Astrocyte (in vitro differentiated cells and primary cell): ENCODE results near the gene VWA5B2. TPM values are rescaled to one million over a fixed set of nuclear protein-coding genes. Genes with fewer than 3 reads are reported as not detected.

Source experiments
- DNase-seq: peaks from one replicate; pipeline ENCODE4 v3.0.0-alpha.2; 2010; ENCODE audit warnings: low read depth
- FAIRE-seq: peaks from 2 replicates; lab custom pipeline; 2011; peaks lifted over from hg19 to GRCh38; lab: Jason Lieb, UNC
- H2AFZ ChIP-seq: 2 replicates; pipeline ENCODE4 v1.6.0; 2012; ENCODE audit warnings: low read depth, low read length, inconsistent platforms
- H3K27ac ChIP-seq: 2 replicates; pipeline ENCODE4 v1.5.1; 2011; ENCODE audit warnings: low read depth, low read length, inconsistent platforms
- H3K27me3 ChIP-seq: 2 replicates; pipeline ENCODE4 v1.6.0; 2011; ENCODE audit warnings: low read length, inconsistent platforms; ENCODE audit not compliant: insufficient read depth
- H3K36me3 ChIP-seq: 2 replicates; pipeline ENCODE4 v1.5.1; 2011; ENCODE audit warnings: low read length, inconsistent platforms; ENCODE audit not compliant: insufficient read depth
- H3K4me1 ChIP-seq: 2 replicates; pipeline ENCODE4 v1.5.1; 2011; ENCODE audit warnings: low read length, inconsistent platforms; ENCODE audit not compliant: insufficient read depth
- H3K4me2 ChIP-seq: 2 replicates; pipeline ENCODE4 v1.6.0; 2012; ENCODE audit warnings: low read length, inconsistent platforms
- H3K4me3 ChIP-seq: 2 replicates; pipeline ENCODE4 v1.5.1; 2011; ENCODE audit warnings: low read depth, mild to moderate bottlenecking, low read length, inconsistent platforms; ENCODE audit not compliant: insufficient read depth
- H3K79me2 ChIP-seq: 2 replicates; pipeline ENCODE4 v1.6.0; 2012; ENCODE audit warnings: mild to moderate bottlenecking, low read length, inconsistent platforms; ENCODE audit not compliant: insufficient read depth
- H3K9ac ChIP-seq: 2 replicates; pipeline ENCODE4 v1.6.0; 2012; ENCODE audit warnings: mild to moderate bottlenecking, low read length, inconsistent platforms
- H3K9me3 ChIP-seq: 2 replicates; pipeline ENCODE4 v1.5.1; 2012; ENCODE audit warnings: low read depth, mild to moderate bottlenecking, low read length, inconsistent platforms; ENCODE audit not compliant: insufficient read depth
- H4K20me1 ChIP-seq: 2 replicates; pipeline ENCODE4 v1.6.0; 2012; ENCODE audit warnings: low read length, inconsistent platforms; ENCODE audit not compliant: insufficient read depth
- H3K27ac Mint-ChIP-seq: one replicate; pipeline ENCODE4 v1.8.0; 2021; ENCODE audit warnings: mild to moderate bottlenecking, mixed read lengths; ENCODE audit not compliant: unreplicated experiment
- H3K27me3 Mint-ChIP-seq: one replicate; pipeline ENCODE4 v1.8.0; 2021; ENCODE audit warnings: low read depth, mixed read lengths; ENCODE audit not compliant: unreplicated experiment
- H3K36me3 Mint-ChIP-seq: one replicate; pipeline ENCODE4 v1.8.0; 2021; ENCODE audit warnings: low read depth, mixed read lengths; ENCODE audit not compliant: unreplicated experiment
- H3K4me1 Mint-ChIP-seq: one replicate; pipeline ENCODE4 v1.8.0; 2021; ENCODE audit warnings: low read depth, mixed read lengths; ENCODE audit not compliant: unreplicated experiment
- H3K4me3 Mint-ChIP-seq: one replicate; pipeline ENCODE4 v1.8.0; 2021; ENCODE audit warnings: mild to moderate bottlenecking, moderate library complexity, mixed read lengths; ENCODE audit not compliant: unreplicated experiment
- H3K9me3 Mint-ChIP-seq: one replicate; pipeline ENCODE4 v1.8.0; 2021; ENCODE audit warnings: mild to moderate bottlenecking, mixed read lengths; ENCODE audit not compliant: unreplicated experiment
- CTCF ChIP-seq: IDR thresholded peaks from 2 replicates; pipeline ENCODE4 v1.5.1; 2011; ENCODE audit warnings: low read depth, mild to moderate bottlenecking, inconsistent platforms, low read length, moderate library complexity; ENCODE audit not compliant: insufficient read depth
- EZH2 ChIP-seq: IDR thresholded peaks from 2 replicates; pipeline ENCODE4 v1.6.1; 2012; ENCODE audit warnings: mild to moderate bottlenecking, low read length, inconsistent platforms; ENCODE audit not compliant: insufficient read depth
- total RNA-seq: library from RNA; stranded (reverse); gene quantifications from 2 replicates; pipeline ENCODE4 v1.2.1, GENCODE V29; 2021

Gene VWA5B2
- total RNA-seq, 1 donor from 2014 or later = 0.23 TPM

GRCh38 chr3:184249412-184250166, 20.2 kb downstream of the VWA5B2 start, which contains the start of gene EEF1AKMT4:
TSS of gene EEF1AKMT4 (plus strand) at chr3:184249672. CDS start at chr3:184249695, 23 bp downstream.
- Histone ChIP-seq H2AFZ (peak within 1 kb of the TSS; percentile 98), H3K27ac (peak within 1 kb of the TSS; percentile 91), H4K20me1 (peaks cover 21% of the 10 kb centered on the region), H3K9ac (peak within 1 kb of the TSS; percentile 96), H3K36me3 (no peaks in the 10 kb centered on the region), H3K4me2 (peak within 1 kb of the TSS; percentile 100), H3K79me2 (peaks cover 12% of the 10 kb centered on the region), H3K27me3 (no peaks in the 10 kb centered on the region), H3K4me1 (peaks cover 7% of the 10 kb centered on the region), H3K4me3 (peak within 1 kb of the TSS; percentile 88), H3K9me3 (no peaks in the 10 kb centered on the region)
- peak; percentile 78 for FAIRE-seq
- DNase-seq = peak; percentile 96
- H3K4me1 Mint-ChIP-seq = peaks cover 4% of the 10 kb centered on the region
- H3K9me3 Mint-ChIP-seq = no peaks in the 10 kb centered on the region
- H3K4me3 Mint-ChIP-seq = peak within 1 kb of the TSS; percentile 95
- no peaks in the 10 kb centered on the region for H3K36me3 Mint-ChIP-seq
- H3K27me3 Mint-ChIP-seq = no peaks in the 10 kb centered on the region
- TF ChIP-seq EZH2 (no peak), CTCF (peak; percentile 34)
- peak within 1 kb of the TSS; percentile 98 for H3K27ac Mint-ChIP-seq

- H3K4me1 Mint-ChIP-seq = peaks cover 4% of the 10 kb centered on the region
- H2AFZ ChIP-seq = peak overlapping the region; percentile 96
These were observed 20.9 kb downstream of the VWA5B2 start for GRCh38 chr3:184250167-184250828.

More at GRCh38 chr3:184250167-184250828, 20.9 kb downstream of the VWA5B2 start:
- TF ChIP-seq EZH2 = no peak
- peak; percentile 89 for TF ChIP-seq CTCF
- Histone ChIP-seq H3K36me3 (no peaks in the 10 kb centered on the region), H3K9ac (peak overlapping the region; percentile 96), H3K27ac (no peak overlapping the region), H3K79me2 (peaks cover 12% of the 10 kb centered on the region), H3K4me1 (peaks cover 7% of the 10 kb centered on the region), H3K27me3 (no peaks in the 10 kb centered on the region), H3K4me2 (peak overlapping the region; percentile 100), H4K20me1 (peaks cover 20% of the 10 kb centered on the region), H3K9me3 (no peaks in the 10 kb centered on the region), H3K4me3 (peak overlapping the region; percentile 88)
- FAIRE-seq (no peak), DNase-seq (peak; percentile 57)
- Mint-ChIP-seq H3K4me3 (peak overlapping the region; percentile 95), H3K27ac (peak overlapping the region; percentile 55), H3K9me3 (no peaks in the 10 kb centered on the region), H3K27me3 (peaks cover 2% of the 10 kb centered on the region), H3K36me3 (no peaks in the 10 kb centered on the region)
